Spleen (tissue), 7 donors: ENCODE results near the gene RNF39.

Experiments used
- POLR2A ChIP-seq, 3 donors: fragments of 450-650 bp; IDR thresholded peaks; one replicate each; pipeline ENCODE4 v1.5.1; 2017; ENCODE audit warnings: antibody characterized with exemption in 3 of 3, mild to moderate bottlenecking in 1 of 3
- TF ChIP-seq, protein P1 (sequence below), 11 experiments: fragments of 200-600 bp in 7 of 11; fragments of 450-650 bp in 4 of 11; sonication (generic) in 4 of 11; IDR thresholded peaks in 8 of 11; conservative IDR thresholded peaks in 3 of 11; 1 replicate in 7 of 11; 2 replicates in 4 of 11; pipeline versions ENCODE4 v1.4.0 to v1.8.0; 2016 to 2021; ENCODE audit warnings: antibody characterized with exemption in 11 of 11, inconsistent platforms in 4 of 11, mild to moderate bottlenecking in 1 of 11
- donor health status: DM: no; HTN: no; CAD: no; lungs with moderate emphysema.
- donor health status: DM: no; HTN: no; CAD: no.
- donor health status: DM: no; HTN: no; CAD: no.

DNA sequence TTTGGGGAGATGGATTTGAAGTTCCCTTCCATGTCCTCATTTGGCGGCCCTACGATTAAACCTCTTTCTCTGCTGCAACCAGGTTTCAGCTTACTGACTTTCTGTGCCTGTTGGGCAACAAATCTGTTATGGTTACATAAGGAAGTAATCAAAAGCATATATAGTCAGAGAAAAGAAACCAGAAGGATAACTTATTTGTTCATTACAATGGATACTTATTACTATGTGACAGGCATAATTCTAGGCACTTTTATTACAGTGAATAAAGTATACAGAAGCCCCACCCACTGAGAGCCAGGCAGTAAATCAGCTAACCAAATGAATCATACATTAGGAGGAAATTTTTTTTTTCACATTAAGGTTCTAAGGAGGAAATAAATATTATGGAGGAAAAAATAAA, 46.9 kb upstream of the RNF39 start:
- TF ChIP-seq, protein P1, sequence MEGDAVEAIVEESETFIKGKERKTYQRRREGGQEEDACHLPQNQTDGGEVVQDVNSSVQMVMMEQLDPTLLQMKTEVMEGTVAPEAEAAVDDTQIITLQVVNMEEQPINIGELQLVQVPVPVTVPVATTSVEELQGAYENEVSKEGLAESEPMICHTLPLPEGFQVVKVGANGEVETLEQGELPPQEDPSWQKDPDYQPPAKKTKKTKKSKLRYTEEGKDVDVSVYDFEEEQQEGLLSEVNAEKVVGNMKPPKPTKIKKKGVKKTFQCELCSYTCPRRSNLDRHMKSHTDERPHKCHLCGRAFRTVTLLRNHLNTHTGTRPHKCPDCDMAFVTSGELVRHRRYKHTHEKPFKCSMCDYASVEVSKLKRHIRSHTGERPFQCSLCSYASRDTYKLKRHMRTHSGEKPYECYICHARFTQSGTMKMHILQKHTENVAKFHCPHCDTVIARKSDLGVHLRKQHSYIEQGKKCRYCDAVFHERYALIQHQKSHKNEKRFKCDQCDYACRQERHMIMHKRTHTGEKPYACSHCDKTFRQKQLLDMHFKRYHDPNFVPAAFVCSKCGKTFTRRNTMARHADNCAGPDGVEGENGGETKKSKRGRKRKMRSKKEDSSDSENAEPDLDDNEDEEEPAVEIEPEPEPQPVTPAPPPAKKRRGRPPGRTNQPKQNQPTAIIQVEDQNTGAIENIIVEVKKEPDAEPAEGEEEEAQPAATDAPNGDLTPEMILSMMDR (IDR thresholded peaks at IDR 0.05 in 8 of 11, conservative IDR thresholded peaks at IDR 0.05 in 3 of 11): no peak
- no peak for TF ChIP-seq POLR2A (IDR thresholded peaks at IDR 0.05)
